Heart left ventricle (tissue), 16 donors: ENCODE measurements around the gene P3H3. TPM values are rescaled to one million over a fixed set of nuclear protein-coding genes. Genes with fewer than 3 reads are reported as not detected.

Source experiments
- ATAC-seq, 4 donors: fragments of 200-7000 bp; cut with Tn5 transposase; one replicate each; pipeline ENCODE4 v1.9.1; 2020 to 2022; ENCODE audit warnings: moderate library complexity in 4 of 4, mild to moderate bottlenecking in 3 of 4, moderate number of reproducible peaks in 1 of 4
- DNase-seq, 5 donors: peaks; one replicate each; pipeline ENCODE4 v3.0.0-alpha.2; 2020
- H3K27ac ChIP-seq, 12 donors: fragments of 200-600 bp; sonication (generic) in 4 of 12; one replicate each; pipeline versions ENCODE4 v1.5.0 to v1.8.0; 2016 to 2022; ENCODE audit warnings: mild to moderate bottlenecking in 2 of 12
- H3K27me3 ChIP-seq, 9 donors: fragments of 200-600 bp; sonication (generic) in 2 of 9; one replicate each; pipeline versions ENCODE4 v1.5.1 to v1.8.0; 2016 to 2022; ENCODE audit warnings: mild to moderate bottlenecking in 3 of 9
- H3K36me3 ChIP-seq, 9 donors: fragments of 200-600 bp; sonication (generic) in 2 of 9; one replicate each; pipeline versions ENCODE4 v1.5.0 to v1.8.0; 2018 to 2022; ENCODE audit warnings: mild to moderate bottlenecking in 2 of 9
- H3K4me1 ChIP-seq, 12 donors: fragments of 200-600 bp; sonication (generic) in 4 of 12; one replicate each; pipeline versions ENCODE4 v1.5.0 to v1.8.0; 2016 to 2022; ENCODE audit warnings: mild to moderate bottlenecking in 3 of 12
- H3K4me3 ChIP-seq, 12 donors: fragments of 200-600 bp; sonication (generic) in 4 of 12; one replicate each; pipeline versions ENCODE4 v1.5.0 to v1.8.0; 2017 to 2022; ENCODE audit warnings: mild to moderate bottlenecking in 9 of 12, moderate library complexity in 4 of 12
- H3K9me3 ChIP-seq, 12 donors: fragments of 200-600 bp; sonication (generic) in 4 of 12; one replicate each; pipeline versions ENCODE4 v1.5.0 to v1.8.0; 2016 to 2022; ENCODE audit warnings: mild to moderate bottlenecking in 1 of 12
- CTCF ChIP-seq, 12 donors: fragments of 200-600 bp; sonication (generic) in 4 of 12; IDR thresholded peaks; one replicate each; pipeline versions ENCODE4 v1.5.0 to v1.8.0; 2018 to 2022; ENCODE audit warnings: antibody characterized with exemption in 12 of 12, mild to moderate bottlenecking in 5 of 12
- POLR2A ChIP-seq, 2 donors: fragments of 450-650 bp; IDR thresholded peaks; one replicate each; pipeline ENCODE4 v1.6.1; 2017; ENCODE audit warnings: antibody characterized with exemption in 2 of 2, mild to moderate bottlenecking in 2 of 2, moderate library complexity in 2 of 2
- WGBS, 4 donors: extraction: QIAGEN DNeasy Blood & Tissue Kit in 2 of 4; methylation state at CpG; one replicate each; pipeline versions ENCODE4 v1.1.5 to v1.1.7; 2013 to 2018; 5-methylcytosine and 5-hydroxymethylcytosine counted together
- intact Hi-C, 10 donors: fragments of 100-400 bp; cut with DNase I; formaldehyde crosslinking; loops; one replicate each; pipeline versions ENCODE4 v1.11.1 to v1.14.2; 2022
- polyA plus RNA-seq, 2 donors: library from polyadenylated mRNA; stranded (reverse); fragments of 200-250 nt; gene quantifications; one replicate each; pipeline ENCODE4 v1.2.3, GENCODE V29; 2013
- total RNA-seq, 9 donors: library from RNA; depleted of rRNA in 2 of 9; stranded (reverse); fragments of >200 nt in 2 of 9; fragmentation: NEBNext Ultra II Directional in 3 of 9; extraction: Animal tissue kit (Norgen Biotek cat#: 25700) in 3 of 9; gene quantifications; one replicate each; pipeline versions ENCODE4 v1.1.0 to v1.2.4, GENCODE V29; 2016 to 2023
- donor health status: ischemic (EF 13 %, LVEDD 7.1; RV severe dilation, severe dysfunction).
- donor health status: healthy with polysubstance abuse.
- donor health status: DM: no; HTN: yes; CAD: no.
- donor health status: DM: no; HTN: no; CAD: no.
- donor health status: ischemic (EF 25% LVEDD 6.9; RV normal size, moderate dysfunction).
- donor health status: ischemic (EF 25% LVEDD 5.7; RV mildly dilated, moderate dysfunction).
- donor health status: healthy.
- donor health status: DM: yes; HTN: yes; CAD: no.
- donor health status: ischemic (EF 35%, LVEDD 5.7; RV mildly dilated, moderate dysfunction).
- donor health status: nonischemic (EF 11% LVEDD 7.7; RV severe dilation, severe dysfunction).
- donor health status: DM: yes; HTN: yes; CAD: no.
- donor health status: PGD.
- donor health status: ischemic (EF 29% LVEDD 5.4; RV normal size, mild dysfunction).
- donor health status: nonischemic (EF 23%, LVEDD 6.1; RV moderate dilation, normal function).

Gene P3H3
- total and polyA plus RNA-seq, 11 donors: 4.2 to 29.9 (median 16.6) TPM

GRCh38 chr12:6783828-6784227, 44.4 kb upstream of the P3H3 start:
- Histone ChIP-seq H3K27ac (no peak overlapping the region), H3K4me1 (peaks cover 0 to 36% (median 6%) of the 10 kb centered on the region in 12 donors), H3K27me3 (no peaks in the 10 kb centered on the region), H3K4me3 (no peak overlapping the region), H3K36me3 (no peaks in the 10 kb centered on the region), H3K9me3 (no peaks in the 10 kb centered on the region)
- WGBS, 4 donors: 92 to 94% (median 93%) methylated on average over 9 of the region's 9 CpGs
- intact Hi-C loops: no loop called here
- no peak for ATAC-seq
- no peak for TF ChIP-seq CTCF (IDR thresholded peaks at IDR 0.05)
- no peak for DNase-seq

DNA sequence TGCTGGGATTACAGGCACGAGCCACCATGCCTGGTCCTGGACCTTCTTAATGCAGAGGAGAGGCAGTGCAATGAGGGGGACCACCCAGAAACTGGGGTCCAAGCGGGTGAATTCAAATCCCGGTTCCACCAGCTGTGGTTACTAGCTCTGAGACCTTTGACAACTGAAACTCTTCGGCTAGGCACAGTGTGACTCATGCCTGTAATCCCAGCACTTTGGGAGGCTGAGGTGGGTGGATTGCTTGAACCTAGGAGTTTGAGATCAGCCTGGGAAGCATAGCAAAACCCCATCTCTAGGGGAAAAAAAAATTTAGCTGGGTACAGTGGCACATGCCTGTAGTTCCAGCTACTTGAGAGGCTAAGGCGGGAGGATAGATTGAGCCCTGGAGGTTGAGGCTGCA, 43.9 kb upstream of the P3H3 start:
- Histone ChIP-seq H3K27me3 (no peaks in the 10 kb centered on the region), H3K27ac (no peak overlapping the region), H3K4me1 (peaks cover 0 to 36% (median 3%) of the 10 kb centered on the region in 12 donors), H3K4me3 (no peak overlapping the region), H3K9me3 (no peaks in the 10 kb centered on the region), H3K36me3 (no peaks in the 10 kb centered on the region)
- no peak for DNase-seq
- intact Hi-C loops: no loop called here
- WGBS, 4 donors: 82 to 95% (median 94%) methylated on average over 5 of the region's 5 CpGs
- ATAC-seq: no peak
- no peak for TF ChIP-seq CTCF (IDR thresholded peaks at IDR 0.05)
- no peak for TF ChIP-seq POLR2A (IDR thresholded peaks at IDR 0.05)

DNA sequence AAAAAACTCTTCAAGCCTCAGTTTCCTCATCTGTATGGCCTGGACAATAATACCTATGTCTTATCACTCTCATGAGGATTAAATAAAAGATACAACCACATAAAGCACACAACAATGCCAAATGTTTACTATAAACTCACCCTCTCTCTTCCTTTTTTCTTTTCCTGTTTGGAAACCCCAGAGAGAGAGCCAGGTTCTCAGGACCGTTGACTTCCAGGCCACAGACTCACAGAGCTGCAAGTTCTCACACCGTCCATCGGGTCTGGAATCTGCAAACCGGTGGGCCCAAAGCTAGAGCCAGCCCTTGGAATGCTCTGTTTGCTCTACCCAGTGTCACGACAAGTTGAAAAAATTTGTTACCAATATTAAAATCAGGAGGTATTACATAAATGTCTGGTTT, 43.4 kb upstream of the P3H3 start:
- no peaks in the 10 kb centered on the region for H3K36me3 ChIP-seq
- DNase-seq (no peak), ATAC-seq (no peak)
- H3K4me1 ChIP-seq: peaks cover 0 to 36% (median 2%) of the 10 kb centered on the region in 12 donors
- H3K27ac ChIP-seq: no peak overlapping the region
- H3K9me3 ChIP-seq: no peaks in the 10 kb centered on the region
- TF ChIP-seq CTCF (IDR thresholded peaks at IDR 0.05): no peak
- no peak for TF ChIP-seq POLR2A (IDR thresholded peaks at IDR 0.05)
- 56 to 76% (median 71%) methylated on average over 5 of the region's 5 CpGs for WGBS, 4 donors
- no peak overlapping the region for H3K4me3 ChIP-seq
- intact Hi-C loops: no loop called here
- H3K27me3 ChIP-seq: no peaks in the 10 kb centered on the region

DNA sequence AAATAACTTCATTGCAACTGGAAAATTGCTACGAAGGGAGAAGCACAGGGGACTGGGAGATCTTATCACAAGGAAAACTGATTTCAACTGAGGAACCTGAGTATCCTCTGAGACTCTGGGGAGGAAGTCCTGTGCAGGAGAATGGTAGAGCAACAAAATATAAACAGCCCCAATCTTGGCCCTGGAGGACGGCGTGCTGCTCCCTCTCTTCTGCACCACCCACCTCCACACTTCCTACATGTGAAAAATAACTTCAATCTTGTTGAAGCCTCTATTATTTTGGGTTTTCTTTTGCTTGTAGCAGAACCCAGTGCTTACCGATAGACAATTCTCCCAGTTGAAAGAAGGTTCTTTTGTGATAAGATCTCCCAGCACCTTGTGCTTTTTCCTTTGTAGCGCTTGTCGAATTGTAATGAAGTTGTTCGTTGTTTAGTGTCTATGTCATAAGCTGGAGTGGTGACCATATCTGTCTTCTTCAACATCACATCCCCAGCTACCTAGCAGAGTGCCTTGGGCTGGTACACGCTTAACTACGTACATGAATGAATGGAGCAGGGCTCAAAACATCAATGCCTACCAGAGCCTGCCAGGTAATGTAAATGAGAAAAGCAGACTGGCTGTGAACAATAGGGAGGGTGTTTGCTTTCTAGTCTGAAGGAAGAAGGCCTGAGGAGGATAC, 41.7 kb upstream of the P3H3 start:
- H3K4me1 ChIP-seq: peaks cover 0 to 40% (median 2%) of the 10 kb centered on the region in 12 donors
- H3K27ac ChIP-seq: peak overlapping the region in 3 of 12 donors; percentile 8 to 65 (median 35)
- WGBS, 4 donors: 55 to 75% (median 60%) methylated on average over 9 of the region's 9 CpGs
- no peaks in the 10 kb centered on the region for H3K9me3 ChIP-seq
- H3K36me3 ChIP-seq: no peaks in the 10 kb centered on the region
- H3K27me3 ChIP-seq: no peaks in the 10 kb centered on the region
- intact Hi-C loops: no loop called here
- no peak overlapping the region for H3K4me3 ChIP-seq
- TF ChIP-seq POLR2A (IDR thresholded peaks at IDR 0.05) (no peak), CTCF (IDR thresholded peaks at IDR 0.05) (no peak)
- ATAC-seq: no peak
- no peak for DNase-seq
